Measurements from ENCODE around the gene PRRX2.

PRRX2 gene

DNA sequence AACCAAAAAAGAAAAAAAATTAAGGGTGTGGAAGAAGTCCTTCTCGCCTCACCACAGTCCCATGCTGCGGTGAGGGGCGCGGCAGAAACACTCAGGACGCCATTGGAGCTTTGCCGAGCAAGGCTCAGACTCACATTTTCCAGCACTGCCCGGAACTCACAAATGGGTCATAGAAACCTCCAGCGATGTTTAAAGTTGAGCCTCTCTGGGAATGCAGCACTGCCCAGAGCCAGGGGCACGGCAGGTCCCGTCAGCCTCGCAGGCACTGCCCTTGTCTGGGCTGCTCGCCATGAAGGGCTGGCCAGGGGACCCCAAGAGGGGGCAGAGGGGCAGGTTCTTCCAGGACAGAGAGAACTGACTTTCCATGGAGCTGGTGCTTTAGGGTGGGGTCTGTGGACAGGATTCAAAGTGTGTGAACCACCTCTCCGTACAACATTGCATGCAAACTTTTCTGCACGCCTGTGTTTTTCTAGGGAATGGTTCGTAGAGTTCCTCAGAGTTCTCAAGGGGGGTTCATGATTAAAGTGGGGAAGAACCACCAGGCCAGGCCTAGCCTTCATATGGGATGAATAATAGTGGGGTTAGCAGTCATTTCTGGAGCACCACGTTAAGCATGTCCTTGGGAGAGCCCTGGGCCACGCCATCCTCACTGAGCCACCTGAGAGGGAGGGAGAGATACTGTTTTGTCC, 38.4 kb downstream of the PRRX2 start:
- H3K4me3 ChIP-seq (ENCODE audit: low read depth, low read length), result no peak overlapping the region
- no peak for DNase-seq (ENCODE audit: low read depth)
- TF ChIP-seq, protein P1, sequence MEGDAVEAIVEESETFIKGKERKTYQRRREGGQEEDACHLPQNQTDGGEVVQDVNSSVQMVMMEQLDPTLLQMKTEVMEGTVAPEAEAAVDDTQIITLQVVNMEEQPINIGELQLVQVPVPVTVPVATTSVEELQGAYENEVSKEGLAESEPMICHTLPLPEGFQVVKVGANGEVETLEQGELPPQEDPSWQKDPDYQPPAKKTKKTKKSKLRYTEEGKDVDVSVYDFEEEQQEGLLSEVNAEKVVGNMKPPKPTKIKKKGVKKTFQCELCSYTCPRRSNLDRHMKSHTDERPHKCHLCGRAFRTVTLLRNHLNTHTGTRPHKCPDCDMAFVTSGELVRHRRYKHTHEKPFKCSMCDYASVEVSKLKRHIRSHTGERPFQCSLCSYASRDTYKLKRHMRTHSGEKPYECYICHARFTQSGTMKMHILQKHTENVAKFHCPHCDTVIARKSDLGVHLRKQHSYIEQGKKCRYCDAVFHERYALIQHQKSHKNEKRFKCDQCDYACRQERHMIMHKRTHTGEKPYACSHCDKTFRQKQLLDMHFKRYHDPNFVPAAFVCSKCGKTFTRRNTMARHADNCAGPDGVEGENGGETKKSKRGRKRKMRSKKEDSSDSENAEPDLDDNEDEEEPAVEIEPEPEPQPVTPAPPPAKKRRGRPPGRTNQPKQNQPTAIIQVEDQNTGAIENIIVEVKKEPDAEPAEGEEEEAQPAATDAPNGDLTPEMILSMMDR (IDR thresholded peaks at IDR 0.05; ENCODE audit: control insufficient read depth, extremely low read depth, insufficient read depth), result no peak

DNA sequence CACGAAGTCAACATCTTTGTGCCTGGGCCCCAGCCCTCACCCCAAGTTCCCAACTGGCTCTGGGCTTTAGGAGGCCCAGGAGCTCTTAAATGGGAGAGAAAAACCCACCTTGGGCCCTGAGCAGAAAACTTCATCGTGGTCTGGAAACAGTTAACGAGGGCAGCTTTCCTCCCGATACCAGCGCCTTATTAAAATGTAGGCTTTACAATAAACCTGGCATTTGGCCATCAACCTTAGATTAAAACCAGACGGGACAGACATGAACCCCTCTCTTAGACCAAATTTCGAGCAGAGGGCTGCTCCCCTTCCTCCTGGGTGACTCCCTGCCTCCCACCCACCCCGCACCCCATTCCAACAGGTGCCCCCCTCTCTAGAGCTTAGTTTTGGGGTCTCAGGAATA, 39.4 kb downstream of the PRRX2 start:
- DNase-seq (ENCODE audit: low read depth), result no peak
- H3K4me3 ChIP-seq (ENCODE audit: low read depth, low read length), result no peak overlapping the region
- TF ChIP-seq, protein P1 (IDR thresholded peaks at IDR 0.05; ENCODE audit: control insufficient read depth, extremely low read depth, insufficient read depth), result no peak

DNA sequence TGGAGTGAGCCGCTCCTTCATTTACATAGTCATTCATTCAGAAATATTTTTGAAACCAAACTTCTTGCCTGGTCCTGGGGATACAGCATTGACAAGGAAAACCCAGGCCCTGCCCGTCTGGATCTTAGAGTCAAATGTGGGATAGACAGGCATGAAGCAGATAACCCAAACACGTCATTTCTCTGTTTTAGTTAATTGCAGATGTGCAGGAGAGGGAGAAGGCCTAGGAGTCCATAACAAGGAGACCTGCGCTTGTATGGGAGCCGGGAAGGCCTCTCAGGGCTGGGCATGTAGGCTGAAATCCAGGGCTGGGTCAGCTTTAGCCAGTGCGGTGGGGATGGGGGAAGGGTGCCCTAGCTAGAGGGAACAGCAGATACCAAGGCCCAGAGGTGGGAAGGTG, 43.3 kb downstream of the PRRX2 start:
- H3K4me3 ChIP-seq (ENCODE audit: low read depth, low read length), result no peak overlapping the region
- no peak for DNase-seq (ENCODE audit: low read depth)
- TF ChIP-seq, protein P1 (IDR thresholded peaks at IDR 0.05; ENCODE audit: control insufficient read depth, extremely low read depth, insufficient read depth), result no peak

DNA sequence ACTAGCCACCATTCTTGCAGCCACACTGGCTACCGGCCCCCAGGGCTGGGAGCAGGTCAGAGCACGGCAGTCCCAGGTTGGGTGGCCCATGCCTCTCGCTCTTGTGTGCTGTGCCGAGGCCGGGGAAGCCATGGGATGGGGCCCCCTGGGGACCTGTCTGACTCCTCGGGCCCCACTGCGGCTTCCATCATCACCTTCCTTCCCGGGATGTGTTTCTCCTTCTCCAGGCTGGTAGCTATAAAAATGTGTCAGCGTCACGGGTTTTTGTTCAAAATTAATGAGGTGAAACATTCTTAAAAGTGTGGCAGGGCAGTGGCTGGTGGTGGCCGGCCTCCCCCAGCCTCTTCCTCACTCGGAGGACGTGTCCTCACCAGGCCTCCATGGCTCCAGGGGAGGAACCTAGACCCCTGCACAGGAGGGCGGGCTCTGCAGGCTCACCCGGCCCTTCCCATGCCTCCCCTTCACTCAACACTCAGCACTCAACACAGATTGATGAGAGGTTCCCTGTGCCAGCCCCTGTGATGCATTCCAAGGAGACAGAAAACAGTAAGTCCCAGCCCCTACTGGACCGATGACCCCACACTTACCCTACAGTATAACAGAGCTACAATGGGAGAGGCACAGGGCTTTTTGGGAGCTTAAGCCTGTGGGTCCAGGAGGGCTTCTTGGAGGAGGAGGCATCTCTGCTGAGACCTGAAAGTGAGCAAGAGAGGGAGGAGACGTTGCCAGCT, 44.2 kb downstream of the PRRX2 start:
- TF ChIP-seq, protein P1 (IDR thresholded peaks at IDR 0.05; ENCODE audit: control insufficient read depth, extremely low read depth, insufficient read depth), result no peak
- H3K4me3 ChIP-seq (ENCODE audit: low read depth, low read length), result no peak overlapping the region
- DNase-seq (ENCODE audit: low read depth), result no peak

DNA sequence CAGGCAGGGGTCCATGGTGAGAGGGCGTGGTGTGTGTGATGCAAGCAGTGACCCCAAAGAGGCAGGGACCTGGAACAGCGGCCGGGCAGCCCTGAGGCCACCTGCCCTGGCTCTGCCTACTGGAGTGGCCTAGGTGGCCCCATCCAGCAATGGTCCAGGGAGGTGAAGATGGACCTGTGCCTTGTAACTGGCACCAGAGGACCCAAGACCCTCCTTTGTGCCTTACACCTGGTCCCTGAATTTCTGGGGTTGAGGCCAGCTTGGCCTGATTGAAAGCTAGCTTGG, 44.7 kb downstream of the PRRX2 start:
- no peak for DNase-seq (ENCODE audit: low read depth)
- no peak overlapping the region for H3K4me3 ChIP-seq (ENCODE audit: low read depth, low read length)
- TF ChIP-seq, protein P1 (IDR thresholded peaks at IDR 0.05; ENCODE audit: control insufficient read depth, extremely low read depth, insufficient read depth), result no peak

DNA sequence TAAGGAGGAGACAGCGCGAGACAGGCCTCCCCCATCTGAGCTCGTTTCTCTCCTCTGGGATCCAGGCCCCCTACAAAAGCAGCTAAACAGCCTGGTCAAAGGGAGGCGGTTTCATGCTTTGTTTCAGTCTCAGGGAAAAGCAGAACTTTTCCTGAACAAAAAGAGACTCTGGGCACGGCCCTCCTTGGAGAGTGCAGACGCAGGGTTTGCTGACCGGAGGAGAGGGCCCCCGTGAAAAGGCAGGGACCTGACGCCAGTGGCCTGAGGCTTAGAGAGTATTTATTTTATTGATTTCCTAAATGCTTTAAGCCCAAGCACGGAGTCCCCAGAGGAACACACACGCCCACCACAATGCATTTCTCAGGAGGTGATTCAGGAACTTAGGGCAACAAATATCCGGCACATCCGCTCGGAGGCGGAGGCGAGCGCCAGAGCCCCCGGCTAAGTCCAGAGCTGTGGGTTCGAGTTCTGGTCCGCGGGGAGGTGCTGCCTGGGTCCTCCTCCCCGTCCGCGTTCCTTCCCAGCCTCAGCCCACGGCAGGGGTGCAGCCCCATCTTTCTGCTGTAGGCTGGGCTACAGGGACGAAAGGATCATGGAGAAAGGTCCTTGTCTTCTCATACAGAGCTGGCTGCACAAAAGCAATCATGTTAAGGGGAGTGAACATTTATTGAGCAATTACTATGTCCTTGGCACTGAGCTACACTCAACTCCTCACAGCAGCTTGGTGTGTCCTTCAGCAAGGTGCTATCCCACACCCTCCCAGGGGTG, 47.4 kb downstream of the PRRX2 start:
- TF ChIP-seq, protein P1 (IDR thresholded peaks at IDR 0.05; ENCODE audit: control insufficient read depth, extremely low read depth, insufficient read depth), result no peak

More for the DNA sequence above, 47.4 kb downstream of the PRRX2 start:
- no peak for DNase-seq (ENCODE audit: low read depth)
- H3K4me3 ChIP-seq (ENCODE audit: low read depth, low read length), result no peak overlapping the region

Data from LNCaP clone FGC (cell line).